GM12891 (cell line): Measurements from ENCODE around the gene FAM25G.

ENCODE experiments used
- POLR2A ChIP-seq: IDR thresholded peaks from 2 replicates; pipeline ENCODE4 v1.6.1; 2011; ENCODE audit warnings: low read depth, low read length, control low read depth
- POLR2AphosphoS5 ChIP-seq: IDR thresholded peaks from 2 replicates; pipeline ENCODE4 v1.6.1; 2011; ENCODE audit warnings: low read depth, low read length, control low read depth
- SPI1 ChIP-seq: IDR thresholded peaks from 2 replicates; pipeline ENCODE4 v1.6.1; 2011; ENCODE audit warnings: low read depth, low read length, control low read depth

GRCh38 chr10:47452495-47453140, 38.9 kb downstream of the FAM25G start:
- no peak for TF ChIP-seq POLR2AphosphoS5
- no peak for TF ChIP-seq POLR2A
- TF ChIP-seq SPI1: no peak
